ENCODE measurements around the gene TMEM200A.
A peak's percentile ranks its signal among the peaks of the same experiment; 100 is the strongest.

The TMEM200A gene

GRCh38 chr6:130377915-130378314 lies 12.1 kb downstream of the TMEM200A start:
- no peak for DNase-seq (ENCODE audit: low spot score)

- DNase-seq (ENCODE audit: low spot score) = no peak
Observed at GRCh38 chr6:130379223-130379622, 13.4 kb downstream of the TMEM200A start.

GRCh38 chr6:130381012-130381411 lies 15.2 kb downstream of the TMEM200A start:
- no peak for DNase-seq (ENCODE audit: low spot score)

DNA sequence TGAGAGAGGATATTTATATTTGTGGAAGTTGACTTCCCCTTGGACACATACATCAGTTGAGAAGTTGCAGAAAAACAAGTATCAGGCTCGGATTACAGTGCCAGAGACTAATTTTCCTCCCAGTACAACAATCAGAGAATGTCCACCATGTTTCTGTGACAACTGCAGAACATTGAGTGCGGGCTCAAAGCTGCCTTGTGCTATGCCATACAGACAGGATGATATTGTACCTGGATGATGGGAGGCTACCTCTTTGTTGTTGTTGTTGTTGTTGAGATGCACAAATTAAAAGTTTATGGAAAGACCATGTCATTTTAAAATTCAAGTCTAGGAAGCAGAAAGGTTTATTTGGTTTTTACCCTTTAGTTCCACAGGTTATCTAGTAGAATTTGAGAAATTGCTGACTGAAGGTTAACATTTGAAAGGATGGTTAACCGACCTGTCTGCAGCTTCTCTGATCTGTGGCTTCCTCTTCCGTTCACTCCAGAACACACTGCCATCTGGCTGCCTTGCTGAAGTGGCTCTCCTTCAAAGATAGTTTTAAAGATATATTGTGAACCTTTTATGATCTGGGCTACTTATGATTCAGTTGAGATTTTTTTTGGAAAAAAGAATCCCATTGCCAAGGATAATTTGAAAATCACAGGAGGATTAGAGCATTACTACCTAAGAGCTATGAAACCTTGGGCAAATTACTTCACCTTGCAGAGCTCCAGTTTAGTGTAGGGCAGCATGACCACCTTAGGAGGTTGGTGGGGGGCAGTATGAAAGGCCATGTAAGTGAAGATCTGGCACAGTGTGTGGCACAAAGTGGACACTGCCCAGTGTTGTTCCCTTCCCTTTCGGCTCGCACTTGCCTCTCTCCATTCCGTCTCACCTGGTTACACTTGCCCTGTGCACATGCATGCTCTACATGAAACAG lies 15.9 kb downstream of the TMEM200A start:
- peak; percentile 39 for DNase-seq (ENCODE audit: low spot score)

GRCh38 chr6:130382872-130383490 lies 17.2 kb downstream of the TMEM200A start:
- DNase-seq (ENCODE audit: low spot score) = no peak

- no peak for DNase-seq (ENCODE audit: low spot score)
Observed at GRCh38 chr6:130385064-130385695, 19.4 kb downstream of the TMEM200A start.

DNA sequence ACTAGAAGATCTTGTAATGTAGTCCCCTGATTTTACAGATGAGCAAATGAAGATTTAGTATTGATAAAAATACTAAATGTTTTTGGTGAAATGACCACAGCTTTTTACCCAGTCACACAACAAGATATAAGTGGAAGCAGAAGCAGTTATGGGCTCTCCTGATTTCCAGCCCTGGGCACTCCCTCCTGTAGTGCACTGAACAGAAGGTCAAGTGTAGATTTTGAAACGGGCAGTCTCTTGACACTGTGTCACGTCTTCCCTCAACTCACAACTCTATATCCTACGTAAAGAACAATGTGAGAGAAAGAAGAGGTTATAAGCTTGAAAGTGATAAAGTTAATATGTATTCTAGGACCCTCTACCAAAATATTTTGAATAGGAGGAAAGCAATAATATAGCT lies 23.3 kb downstream of the TMEM200A start:
- no peak for DNase-seq (ENCODE audit: low spot score)

DNA sequence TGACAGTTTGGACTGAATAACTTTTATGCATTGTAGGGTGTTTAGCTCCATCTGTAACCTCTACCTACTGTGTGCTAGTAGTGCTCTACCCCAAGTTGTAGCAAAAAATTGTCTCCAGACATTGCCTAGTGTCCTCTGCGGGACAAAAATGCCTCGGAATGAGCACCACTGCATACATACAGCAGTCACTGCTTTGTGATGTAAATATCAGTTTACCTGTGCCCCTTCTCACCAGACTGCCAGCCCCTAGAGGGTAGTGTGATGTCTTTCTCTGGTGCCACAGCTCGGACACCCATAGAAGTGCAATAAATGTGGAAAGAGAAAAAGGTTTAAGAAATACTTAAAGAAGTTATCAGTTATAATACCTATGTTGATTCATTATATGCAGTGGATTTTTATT lies 25.1 kb downstream of the TMEM200A start:
- DNase-seq (ENCODE audit: low spot score) = no peak

- no peak for DNase-seq (ENCODE audit: low spot score)
Observed at GRCh38 chr6:130393306-130393705, 27.5 kb downstream of the TMEM200A start.

- DNase-seq (ENCODE audit: low spot score) = no peak
Observed at GRCh38 chr6:130394246-130394645, 28.4 kb downstream of the TMEM200A start.

GRCh38 chr6:130395164-130395563 lies 29.3 kb downstream of the TMEM200A start:
- DNase-seq (ENCODE audit: low spot score) = no peak

DNA sequence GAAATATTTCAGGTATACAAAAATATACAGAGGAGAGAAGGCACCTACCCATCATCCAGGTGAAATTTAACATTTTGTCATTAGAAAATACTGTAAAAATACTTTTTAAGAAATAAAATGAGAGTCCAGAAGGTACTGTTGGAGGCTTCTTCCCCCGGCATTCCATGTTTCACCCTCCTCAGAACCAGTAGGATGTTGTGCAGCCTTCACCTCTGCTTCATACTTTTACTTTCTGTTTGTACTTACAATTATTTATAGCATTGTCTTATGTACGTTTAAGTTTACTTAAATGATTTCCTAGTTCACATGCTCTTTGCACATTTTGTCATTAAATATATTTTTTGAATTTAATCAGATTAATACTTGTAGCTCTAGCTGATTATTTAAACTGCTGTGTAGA lies 30.9 kb downstream of the TMEM200A start:
- no peak for DNase-seq (ENCODE audit: low spot score)

- no peak for DNase-seq (ENCODE audit: low spot score)
Observed at GRCh38 chr6:130405549-130405948, 39.7 kb downstream of the TMEM200A start.

- no peak for DNase-seq (ENCODE audit: low spot score)
Observed at GRCh38 chr6:130407032-130407431, 41.2 kb downstream of the TMEM200A start.

- no peak for DNase-seq (ENCODE audit: low spot score)
Observed at GRCh38 chr6:130409418-130410100, 43.7 kb downstream of the TMEM200A start.

DNA sequence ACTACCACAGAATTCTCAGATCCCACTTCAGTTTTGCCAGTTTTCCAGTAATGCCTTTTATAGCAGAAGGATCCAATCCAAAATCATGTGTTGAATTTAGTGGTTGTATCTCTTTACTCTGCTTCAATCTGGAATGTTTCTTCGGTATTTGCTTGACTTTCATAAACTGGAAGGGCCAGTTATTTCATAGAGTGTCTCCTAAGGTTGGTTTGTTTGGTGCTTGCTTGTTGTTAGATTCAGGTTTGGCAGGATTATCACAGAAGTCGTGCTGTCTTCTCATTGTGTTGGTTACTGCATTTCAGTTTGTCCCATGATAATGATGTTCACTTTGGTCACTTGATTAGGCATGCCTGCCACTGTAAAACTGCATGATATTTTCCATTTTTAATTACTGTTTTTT lies 45.7 kb downstream of the TMEM200A start:
- DNase-seq (ENCODE audit: low spot score) = no peak

GRCh38 chr6:130412556-130413290 lies 46.9 kb downstream of the TMEM200A start:
- DNase-seq (ENCODE audit: low spot score) = no peak

GRCh38 chr6:130417951-130418350 lies 52.1 kb downstream of the TMEM200A start:
- DNase-seq (ENCODE audit: low spot score) = peak; percentile 11

DNA sequence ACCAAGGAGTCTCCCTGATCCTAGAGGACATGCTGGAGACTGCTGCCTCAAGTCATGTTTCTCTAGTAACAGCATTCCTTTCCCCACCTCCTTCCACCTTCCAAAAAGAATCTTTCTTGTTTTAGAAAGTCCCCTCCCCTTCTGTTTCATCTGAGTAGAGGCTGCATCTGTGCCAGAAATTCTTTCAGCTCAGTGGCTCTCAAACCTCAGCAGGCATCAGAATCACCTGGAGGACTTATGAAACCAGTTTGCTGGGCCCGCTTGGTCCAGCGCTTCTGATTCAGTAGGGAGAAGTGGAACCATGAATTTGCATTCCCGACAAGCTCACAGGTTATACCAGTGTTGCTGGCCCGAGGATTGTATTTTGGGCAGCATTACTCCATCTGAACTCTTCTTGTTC lies 55.1 kb downstream of the TMEM200A start:
- DNase-seq (ENCODE audit: low spot score) = no peak

- no peak for DNase-seq (ENCODE audit: low spot score)
Observed at GRCh38 chr6:130421585-130421984, 55.8 kb downstream of the TMEM200A start.

GRCh38 chr6:130423044-130423443 lies 57.2 kb downstream of the TMEM200A start:
- no peak for DNase-seq (ENCODE audit: low spot score)

DNA sequence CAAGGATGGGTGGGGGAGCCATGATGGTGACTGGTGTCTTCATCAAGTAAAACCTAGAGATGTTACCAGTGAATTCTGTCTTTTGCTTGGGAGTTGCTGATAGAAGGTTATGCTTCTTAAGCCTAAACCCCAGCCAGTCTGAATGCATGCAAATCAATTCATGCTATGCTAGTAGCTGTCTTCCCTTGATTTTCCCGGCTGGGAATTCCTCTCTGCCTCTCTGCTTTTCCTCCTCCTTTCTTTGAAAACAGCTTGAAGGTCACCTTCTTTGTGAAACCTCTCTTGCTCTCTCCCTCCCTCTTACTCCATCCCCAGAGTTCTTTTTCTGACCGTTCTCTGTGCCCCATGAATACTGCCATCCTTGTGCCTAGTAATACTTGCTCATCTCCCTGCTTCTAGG lies 58.9 kb downstream of the TMEM200A start:
- DNase-seq (ENCODE audit: low spot score) = no peak

All from activated CD4-positive, alpha-beta T cell treated with anti-CD3 and anti-CD28 coated beads, Interleukin-2, Interleukin-4, amounts not matched to agents 100 ng/mL and 50 ng/mL, durations not matched to agents 16 hours and 8 hours (primary cell).